HepG2 (cell line): ENCODE results near the gene GEMIN2.

Experiments
- ARID2 ChIP-seq: sonication (generic); formaldehyde crosslinking; IDR thresholded peaks from 2 replicates; pipeline ENCODE4 v1.8.1; 2022; ENCODE audit warnings: mild to moderate bottlenecking, missing genetic modification reagents, borderline replicate concordance
- CHD4 ChIP-seq: fragments of 200-600 bp; sonication (generic); IDR thresholded peaks from 2 replicates; pipeline ENCODE4 v1.7.0; 2017; ENCODE audit warnings: mild to moderate bottlenecking, low read length, borderline replicate concordance
- FOXA1 ChIP-seq, 2 experiments: fragments of 450-650 bp in 1 of 2; sonication (generic) in 1 of 2; formaldehyde crosslinking in 1 of 2; IDR thresholded peaks; 2 replicates each; pipeline versions ENCODE4 v1.4.0 to v1.6.1; 2016 to 2020; ENCODE audit warnings: missing genetic modification reagents in 1 of 2
- MXI1 ChIP-seq: IDR thresholded peaks from 3 replicates; pipeline ENCODE4 v1.6.1; 2012; ENCODE audit warnings: low read depth, low read length, inconsistent platforms, borderline replicate concordance
- TEAD2 ChIP-seq: sonication (generic); formaldehyde crosslinking; IDR thresholded peaks from 2 replicates; pipeline ENCODE4 v1.9.0; 2021; ENCODE audit warnings: missing genetic modification reagents
- ZBTB1 ChIP-seq: sonication (generic); formaldehyde crosslinking; IDR thresholded peaks from 2 replicates; pipeline ENCODE4 v1.4.0; 2020; ENCODE audit warnings: missing genetic modification reagents, borderline replicate concordance
- TF ChIP-seq, protein P1 (sequence below): sonication (generic); formaldehyde crosslinking; conservative IDR thresholded peaks from 2 replicates; pipeline ENCODE4 v1.4.0; 2020; ENCODE audit warnings: missing genetic modification reagents
- TF ChIP-seq, protein P2 (sequence below): sonication (generic); formaldehyde crosslinking; IDR thresholded peaks from 2 replicates; pipeline ENCODE4 v1.4.0; 2020; ENCODE audit warnings: missing genetic modification reagents

DNA sequence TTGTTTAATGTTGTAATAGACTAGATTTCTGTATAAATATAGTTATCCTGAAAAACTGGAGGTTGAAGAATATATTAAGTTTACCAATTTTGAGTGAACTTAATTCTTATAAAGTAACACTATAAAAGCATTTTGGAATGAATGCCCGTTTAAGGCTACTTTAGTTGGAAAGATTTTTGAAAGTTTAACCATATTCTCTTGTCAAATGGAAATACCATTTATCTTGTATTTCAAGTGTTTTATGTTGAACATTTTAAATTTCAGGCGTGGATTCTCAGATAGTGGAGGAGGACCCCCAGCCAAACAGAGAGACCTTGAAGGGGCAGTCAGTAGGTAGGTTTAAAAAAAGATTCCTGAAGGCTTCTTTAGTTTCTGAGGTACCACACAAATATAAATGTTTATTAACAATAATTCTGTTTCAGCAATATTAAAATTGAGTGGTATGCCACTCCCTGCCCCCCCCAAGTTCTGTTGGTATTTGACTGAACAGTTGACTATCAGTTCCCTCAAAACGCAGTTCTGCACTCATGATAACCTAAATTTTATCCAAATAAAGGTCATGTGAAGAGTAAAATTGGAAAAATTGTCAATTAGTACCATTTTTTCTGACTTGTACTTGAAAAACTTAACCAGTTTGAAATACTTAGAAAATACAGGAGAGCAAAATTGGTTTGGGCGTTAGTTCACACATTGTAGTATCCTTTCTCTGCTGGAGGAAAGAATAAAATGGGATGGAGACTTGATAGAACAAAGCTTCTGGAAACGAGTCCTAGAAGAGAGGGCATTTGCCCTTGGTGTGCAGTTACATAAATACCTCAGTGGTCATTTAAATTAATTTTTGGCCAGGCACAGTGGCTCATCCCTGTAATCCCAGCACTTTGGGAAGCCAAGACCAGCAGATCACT is 62.4 kb downstream of the GEMIN2 start:
- no peak for TF ChIP-seq FOXA1 (IDR thresholded peaks at IDR 0.05)
- TF ChIP-seq FOXA1 (CRISPR knock-in tag; IDR thresholded peaks at IDR 0.05) = no peak
- no peak for TF ChIP-seq ARID2 (CRISPR knock-in tag)
- TF ChIP-seq TEAD2 (CRISPR knock-in tag) = no peak
- TF ChIP-seq, protein P1, sequence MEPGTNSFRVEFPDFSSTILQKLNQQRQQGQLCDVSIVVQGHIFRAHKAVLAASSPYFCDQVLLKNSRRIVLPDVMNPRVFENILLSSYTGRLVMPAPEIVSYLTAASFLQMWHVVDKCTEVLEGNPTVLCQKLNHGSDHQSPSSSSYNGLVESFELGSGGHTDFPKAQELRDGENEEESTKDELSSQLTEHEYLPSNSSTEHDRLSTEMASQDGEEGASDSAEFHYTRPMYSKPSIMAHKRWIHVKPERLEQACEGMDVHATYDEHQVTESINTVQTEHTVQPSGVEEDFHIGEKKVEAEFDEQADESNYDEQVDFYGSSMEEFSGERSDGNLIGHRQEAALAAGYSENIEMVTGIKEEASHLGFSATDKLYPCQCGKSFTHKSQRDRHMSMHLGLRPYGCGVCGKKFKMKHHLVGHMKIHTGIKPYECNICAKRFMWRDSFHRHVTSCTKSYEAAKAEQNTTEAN (CRISPR knock-in tag) = no peak
- TF ChIP-seq, protein P2, sequence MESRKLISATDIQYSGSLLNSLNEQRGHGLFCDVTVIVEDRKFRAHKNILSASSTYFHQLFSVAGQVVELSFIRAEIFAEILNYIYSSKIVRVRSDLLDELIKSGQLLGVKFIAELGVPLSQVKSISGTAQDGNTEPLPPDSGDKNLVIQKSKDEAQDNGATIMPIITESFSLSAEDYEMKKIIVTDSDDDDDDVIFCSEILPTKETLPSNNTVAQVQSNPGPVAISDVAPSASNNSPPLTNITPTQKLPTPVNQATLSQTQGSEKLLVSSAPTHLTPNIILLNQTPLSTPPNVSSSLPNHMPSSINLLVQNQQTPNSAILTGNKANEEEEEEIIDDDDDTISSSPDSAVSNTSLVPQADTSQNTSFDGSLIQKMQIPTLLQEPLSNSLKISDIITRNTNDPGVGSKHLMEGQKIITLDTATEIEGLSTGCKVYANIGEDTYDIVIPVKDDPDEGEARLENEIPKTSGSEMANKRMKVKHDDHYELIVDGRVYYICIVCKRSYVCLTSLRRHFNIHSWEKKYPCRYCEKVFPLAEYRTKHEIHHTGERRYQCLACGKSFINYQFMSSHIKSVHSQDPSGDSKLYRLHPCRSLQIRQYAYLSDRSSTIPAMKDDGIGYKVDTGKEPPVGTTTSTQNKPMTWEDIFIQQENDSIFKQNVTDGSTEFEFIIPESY (CRISPR knock-in tag) = no peak
- no peak for TF ChIP-seq ZBTB1
- TF ChIP-seq MXI1 = no peak
- TF ChIP-seq CHD4 = no peak
